Neural progenitor cell (in vitro differentiated cells): ENCODE measurements around the gene THAP2.

Experiments
- CTCF ChIP-seq: fragments of 200-600 bp; sonication (generic); IDR thresholded peaks from 2 replicates; pipeline ENCODE4 v1.5.1; 2017; ENCODE audit warnings: antibody characterized with exemption, mild to moderate bottlenecking
- EZH2 ChIP-seq: fragments of 200-600 bp; sonication (generic); IDR thresholded peaks from 2 replicates; pipeline ENCODE4 v1.6.1; 2017; ENCODE audit warnings: antibody characterized with exemption, mild to moderate bottlenecking, moderate library complexity

- TF ChIP-seq CTCF (no peak), EZH2 (no peak)
Observed at GRCh38 chr12:71662849-71663560, 1.1 kb upstream of the THAP2 start.
